ENCODE measurements around the gene RERE. TPM values are rescaled to one million over a fixed set of nuclear protein-coding genes. Genes with fewer than 3 reads are reported as not detected.
A peak's percentile ranks its signal among the peaks of the same experiment; 100 is the strongest.

RERE gene
- total and polyA plus RNA-seq, 11 donors, result 53.5 to 236 (median 121) TPM

DNA sequence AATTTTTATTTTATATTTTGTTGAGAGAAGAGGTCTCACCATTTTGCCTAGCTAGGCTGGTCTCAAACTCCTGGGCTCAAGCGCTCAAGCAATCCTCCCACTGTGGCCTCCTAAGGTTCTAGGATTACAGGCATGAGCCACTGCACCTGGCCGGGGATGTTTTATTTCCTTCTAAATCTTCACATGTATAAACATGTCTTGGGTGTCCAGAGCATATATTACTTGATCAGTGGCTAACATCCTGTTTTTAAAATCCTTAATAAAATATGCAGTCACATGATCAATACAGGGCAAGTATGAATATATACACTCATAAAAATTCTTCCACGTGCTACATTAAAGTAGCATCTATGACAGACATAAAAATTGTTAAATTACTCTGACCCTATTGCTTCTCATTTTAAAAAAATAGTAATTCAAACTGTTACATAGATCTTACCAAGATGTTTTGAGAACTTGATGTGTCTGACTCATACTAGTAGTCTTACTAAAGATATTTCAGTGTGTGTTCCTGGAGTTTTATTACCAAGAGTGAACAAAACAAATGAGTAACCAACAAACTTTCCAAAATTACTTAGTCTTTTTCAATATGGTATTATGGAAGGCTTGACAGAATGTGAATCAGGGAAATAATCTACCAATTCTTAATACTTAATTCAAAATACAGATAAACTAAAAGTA is 277.0 kb downstream of the RERE start:
- 75 to 91% (median 83%) methylated on average over 3 of the region's 3 CpGs for WGBS, 4 donors
- intact Hi-C loops (cut with DNase I), result no loop called here
- DNase-seq (no peak), ATAC-seq (no peak)
- TF ChIP-seq POLR2A (IDR thresholded peaks at IDR 0.05), result no peak
- TF ChIP-seq, protein P1, sequence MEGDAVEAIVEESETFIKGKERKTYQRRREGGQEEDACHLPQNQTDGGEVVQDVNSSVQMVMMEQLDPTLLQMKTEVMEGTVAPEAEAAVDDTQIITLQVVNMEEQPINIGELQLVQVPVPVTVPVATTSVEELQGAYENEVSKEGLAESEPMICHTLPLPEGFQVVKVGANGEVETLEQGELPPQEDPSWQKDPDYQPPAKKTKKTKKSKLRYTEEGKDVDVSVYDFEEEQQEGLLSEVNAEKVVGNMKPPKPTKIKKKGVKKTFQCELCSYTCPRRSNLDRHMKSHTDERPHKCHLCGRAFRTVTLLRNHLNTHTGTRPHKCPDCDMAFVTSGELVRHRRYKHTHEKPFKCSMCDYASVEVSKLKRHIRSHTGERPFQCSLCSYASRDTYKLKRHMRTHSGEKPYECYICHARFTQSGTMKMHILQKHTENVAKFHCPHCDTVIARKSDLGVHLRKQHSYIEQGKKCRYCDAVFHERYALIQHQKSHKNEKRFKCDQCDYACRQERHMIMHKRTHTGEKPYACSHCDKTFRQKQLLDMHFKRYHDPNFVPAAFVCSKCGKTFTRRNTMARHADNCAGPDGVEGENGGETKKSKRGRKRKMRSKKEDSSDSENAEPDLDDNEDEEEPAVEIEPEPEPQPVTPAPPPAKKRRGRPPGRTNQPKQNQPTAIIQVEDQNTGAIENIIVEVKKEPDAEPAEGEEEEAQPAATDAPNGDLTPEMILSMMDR (IDR thresholded peaks at IDR 0.05), result no peak
- Histone ChIP-seq H3K27me3 (no peaks in the 10 kb centered on the region), H3K9me3 (peaks cover 0 to 8% (median 0%) of the 10 kb centered on the region in 12 donors), H3K36me3 (peaks cover 0 to 27% (median 3%) of the 10 kb centered on the region in 9 donors), H3K4me3 (no peak overlapping the region), H3K4me1 (peaks cover 0 to 11% (median 0%) of the 10 kb centered on the region in 12 donors), H3K27ac (peak overlapping the region in 1 of 12 donors; percentile 7)

DNA sequence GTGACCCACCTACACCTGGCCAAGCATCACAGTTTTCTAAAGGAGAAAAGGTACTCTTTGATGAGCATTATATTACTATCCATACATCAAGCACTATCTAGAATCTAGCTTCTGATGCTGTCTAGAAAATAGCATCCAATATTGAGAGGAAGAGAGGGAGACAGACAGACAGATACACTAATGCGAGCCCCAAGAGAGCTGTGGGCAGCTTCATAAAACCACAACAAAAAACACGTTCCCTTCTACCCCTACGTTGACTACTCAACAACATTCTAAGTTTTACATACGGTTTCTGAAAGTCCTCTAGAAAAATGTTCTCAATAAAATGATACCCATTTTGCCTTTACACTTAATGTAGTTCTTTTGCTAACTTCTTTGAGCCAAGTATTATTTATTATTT is 277.8 kb downstream of the RERE start:
- ATAC-seq, result no peak
- WGBS, 4 donors, result 92 to 95% (median 94%) methylated on average over 4 of the region's 4 CpGs
- peaks cover 0 to 24% (median 0%) of the 10 kb centered on the region in 9 donors for H3K36me3 ChIP-seq
- no peaks in the 10 kb centered on the region for H3K27me3 ChIP-seq
- no peak for DNase-seq
- H3K4me3 ChIP-seq, result no peak overlapping the region
- intact Hi-C loops (cut with DNase I), result no loop called here
- no peak overlapping the region for H3K27ac ChIP-seq
- H3K4me1 ChIP-seq, result peaks cover 0 to 13% (median 2%) of the 10 kb centered on the region in 12 donors
- TF ChIP-seq, protein P1 (IDR thresholded peaks at IDR 0.05), result no peak
- TF ChIP-seq POLR2A (IDR thresholded peaks at IDR 0.05), result no peak
- peaks cover 0 to 8% (median 0%) of the 10 kb centered on the region in 12 donors for H3K9me3 ChIP-seq

DNA sequence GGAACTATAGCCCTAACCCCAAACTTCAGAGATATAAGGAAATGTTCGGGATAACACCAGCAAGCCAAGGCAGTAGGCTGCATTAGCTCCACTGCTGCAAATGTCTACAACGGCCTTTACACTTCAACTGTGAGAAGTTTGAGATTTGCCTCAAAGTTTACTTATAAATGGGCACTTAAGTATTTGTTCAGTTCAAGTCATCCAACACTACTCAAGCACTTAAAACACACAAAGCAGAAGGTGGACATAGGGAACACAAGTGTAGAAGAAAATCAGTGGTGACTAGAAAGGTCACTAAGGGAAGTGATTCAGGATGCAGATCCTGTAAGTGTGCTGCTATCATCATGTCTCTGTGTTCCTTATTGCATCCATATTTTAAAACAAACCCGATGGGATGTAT is 278.9 kb downstream of the RERE start:
- Histone ChIP-seq H3K27ac (no peak overlapping the region), H3K27me3 (no peaks in the 10 kb centered on the region), H3K9me3 (no peaks in the 10 kb centered on the region), H3K4me3 (no peak overlapping the region), H3K4me1 (peaks cover 0 to 13% (median 2%) of the 10 kb centered on the region in 12 donors), H3K36me3 (peaks cover 0 to 24% (median 0%) of the 10 kb centered on the region in 9 donors)
- ATAC-seq (no peak), DNase-seq (no peak)
- no peak for TF ChIP-seq POLR2A (IDR thresholded peaks at IDR 0.05)
- TF ChIP-seq, protein P1 (IDR thresholded peaks at IDR 0.05), result no peak
- 73 to 84% (median 80%) methylated on average over 3 of the region's 3 CpGs for WGBS, 4 donors
- intact Hi-C loops (cut with DNase I), result no loop called here

DNA sequence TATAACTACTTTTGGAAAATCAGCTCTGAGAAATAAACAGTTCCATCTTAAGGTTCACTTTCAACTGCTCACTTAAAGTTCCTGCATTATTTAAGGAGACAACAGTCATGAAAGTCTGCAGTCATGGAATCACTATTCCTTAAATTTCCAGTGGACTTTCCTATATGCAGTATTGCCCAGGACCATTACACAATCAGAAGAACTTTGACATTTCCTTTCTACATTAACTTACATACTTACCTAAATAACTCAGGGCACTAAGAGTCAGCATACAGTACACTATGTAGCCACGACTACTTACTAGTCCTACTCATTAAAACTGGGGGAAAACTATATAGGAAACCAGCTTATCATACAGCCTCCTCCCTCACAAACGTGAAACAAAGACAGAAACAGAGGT is 279.4 kb downstream of the RERE start:
- intact Hi-C loops (cut with DNase I), result no loop called here
- TF ChIP-seq, protein P1 (IDR thresholded peaks at IDR 0.05), result no peak
- TF ChIP-seq POLR2A (IDR thresholded peaks at IDR 0.05), result no peak
- ATAC-seq (no peak), DNase-seq (no peak)
- no peak overlapping the region for H3K4me3 ChIP-seq
- H3K4me1 ChIP-seq, result peaks cover 0 to 19% (median 2%) of the 10 kb centered on the region in 12 donors
- H3K27me3 ChIP-seq, result no peaks in the 10 kb centered on the region
- peaks cover 0 to 24% (median 0%) of the 10 kb centered on the region in 9 donors for H3K36me3 ChIP-seq
- no peak overlapping the region for H3K27ac ChIP-seq
- 62 to 83% (median 65%) methylated on average over 2 of the region's 2 CpGs for WGBS, 4 donors
- H3K9me3 ChIP-seq, result no peaks in the 10 kb centered on the region

All from heart left ventricle (tissue), 16 donors.